ENCODE results near the gene FBXL4.

FBXL4 gene

DNA sequence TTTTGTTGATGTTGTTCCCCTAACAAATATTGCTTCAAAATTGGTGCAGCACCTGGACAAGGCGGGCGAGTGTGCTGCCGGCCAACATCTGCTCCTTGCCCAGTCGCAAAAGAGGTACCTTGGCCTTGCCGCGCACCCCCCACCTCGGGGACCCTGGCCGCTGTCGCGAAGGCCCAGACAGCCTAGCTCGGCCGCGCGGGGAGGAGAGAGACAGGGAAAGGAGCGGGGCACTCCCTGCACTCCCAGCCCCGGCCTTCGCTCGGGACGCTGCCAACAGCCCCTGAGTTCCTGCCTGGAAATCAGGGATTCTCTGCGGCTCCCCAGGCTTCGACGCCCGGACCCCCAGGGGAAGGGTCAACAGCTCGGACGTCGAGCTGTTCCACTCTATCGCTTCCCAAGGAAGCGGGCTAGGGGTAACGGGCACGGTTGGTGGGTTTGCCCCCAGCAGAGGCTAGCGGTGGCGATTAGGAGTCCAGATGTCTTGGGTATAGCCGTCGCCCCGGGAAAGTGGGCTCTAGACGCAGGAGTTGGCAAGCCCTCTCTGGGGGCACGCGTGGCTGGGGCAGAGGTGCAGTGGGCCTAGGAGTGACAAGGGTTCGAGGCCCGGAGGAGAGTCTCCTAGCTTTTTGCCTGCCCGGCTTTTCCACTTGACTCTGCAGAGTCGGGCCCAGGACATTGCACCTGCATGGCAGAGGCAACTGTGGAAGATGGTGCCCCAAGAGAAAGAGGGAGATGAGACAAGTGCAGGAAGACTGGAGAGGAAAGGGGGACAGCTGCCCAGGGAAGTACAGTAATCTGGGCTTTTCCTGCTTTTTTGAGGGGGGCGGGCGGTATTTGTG, 105.2 kb downstream of the FBXL4 start:
- DNase-seq (ENCODE audit: low read depth in 2 of 2): no peak
- TF ChIP-seq, protein P1, sequence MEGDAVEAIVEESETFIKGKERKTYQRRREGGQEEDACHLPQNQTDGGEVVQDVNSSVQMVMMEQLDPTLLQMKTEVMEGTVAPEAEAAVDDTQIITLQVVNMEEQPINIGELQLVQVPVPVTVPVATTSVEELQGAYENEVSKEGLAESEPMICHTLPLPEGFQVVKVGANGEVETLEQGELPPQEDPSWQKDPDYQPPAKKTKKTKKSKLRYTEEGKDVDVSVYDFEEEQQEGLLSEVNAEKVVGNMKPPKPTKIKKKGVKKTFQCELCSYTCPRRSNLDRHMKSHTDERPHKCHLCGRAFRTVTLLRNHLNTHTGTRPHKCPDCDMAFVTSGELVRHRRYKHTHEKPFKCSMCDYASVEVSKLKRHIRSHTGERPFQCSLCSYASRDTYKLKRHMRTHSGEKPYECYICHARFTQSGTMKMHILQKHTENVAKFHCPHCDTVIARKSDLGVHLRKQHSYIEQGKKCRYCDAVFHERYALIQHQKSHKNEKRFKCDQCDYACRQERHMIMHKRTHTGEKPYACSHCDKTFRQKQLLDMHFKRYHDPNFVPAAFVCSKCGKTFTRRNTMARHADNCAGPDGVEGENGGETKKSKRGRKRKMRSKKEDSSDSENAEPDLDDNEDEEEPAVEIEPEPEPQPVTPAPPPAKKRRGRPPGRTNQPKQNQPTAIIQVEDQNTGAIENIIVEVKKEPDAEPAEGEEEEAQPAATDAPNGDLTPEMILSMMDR (IDR thresholded peaks at IDR 0.05; ENCODE audit: low read depth, low read length): no peak
- no peak overlapping the region for H3K4me3 ChIP-seq (replicated peaks in 1 of 2; ENCODE audit: low read depth in 2 of 2, low read length in 2 of 2)

DNA sequence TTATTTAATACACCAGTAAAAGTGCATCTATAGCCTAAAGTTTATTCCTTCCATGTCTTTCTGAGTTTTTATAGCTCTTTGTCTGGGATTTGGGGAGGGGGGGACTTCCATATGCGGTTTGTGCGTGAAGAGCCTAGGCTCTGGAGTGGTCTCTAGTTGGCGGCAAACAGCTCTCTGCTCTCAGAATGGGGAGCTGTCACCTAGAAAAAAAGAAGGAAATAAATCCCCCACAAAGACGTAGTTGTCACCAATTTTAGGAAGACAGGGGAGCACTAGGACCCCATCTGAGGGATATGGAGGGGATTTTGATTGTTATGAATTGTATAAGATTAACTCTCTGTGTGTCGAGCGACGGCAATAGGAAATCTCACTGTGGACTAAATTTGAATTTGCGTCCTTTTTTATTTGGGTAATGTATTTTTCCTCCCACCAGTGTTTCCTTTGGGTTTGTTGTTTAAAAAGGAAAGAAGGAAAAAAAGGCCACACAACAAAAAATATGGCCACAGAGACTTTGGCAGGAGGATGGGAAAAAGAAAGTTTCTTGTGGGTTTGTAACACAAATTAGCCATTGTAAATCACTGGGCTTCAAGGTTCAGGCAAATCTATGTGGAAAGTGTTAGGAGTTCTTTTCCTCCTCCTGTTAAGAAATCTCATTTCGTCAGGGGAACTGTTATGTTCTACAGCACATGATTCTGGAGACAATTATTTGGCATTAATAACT, 106.0 kb downstream of the FBXL4 start:
- no peak overlapping the region for H3K4me3 ChIP-seq (replicated peaks in 1 of 2; ENCODE audit: low read depth in 2 of 2, low read length in 2 of 2)
- no peak for DNase-seq (ENCODE audit: low read depth in 2 of 2)
- TF ChIP-seq, protein P1 (IDR thresholded peaks at IDR 0.05; ENCODE audit: low read depth, low read length): no peak

DNA sequence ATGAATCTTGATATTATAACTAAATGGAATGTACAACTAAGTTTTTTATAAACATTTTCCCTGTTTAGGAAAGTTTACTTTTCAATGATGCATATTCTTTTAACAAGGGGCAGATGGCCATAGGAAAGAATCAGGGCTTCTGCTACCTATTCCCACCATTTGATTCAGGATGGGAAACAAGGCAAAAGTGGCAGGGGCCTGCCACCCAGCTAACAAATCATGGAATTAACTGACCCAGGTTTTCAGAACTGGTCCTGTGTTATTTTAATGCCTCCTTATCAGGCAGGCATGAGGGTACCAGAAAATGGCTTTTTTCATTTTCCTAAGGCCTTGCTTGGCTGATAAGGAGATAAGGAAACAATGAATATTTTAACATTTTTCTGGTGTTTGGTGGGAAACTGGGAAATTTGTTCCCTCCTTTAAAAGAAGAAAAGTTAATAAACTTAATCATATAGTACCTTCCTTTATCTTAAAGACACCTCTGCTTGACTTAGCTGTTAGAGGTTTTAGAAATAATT, 106.7 kb downstream of the FBXL4 start:
- H3K4me3 ChIP-seq (replicated peaks in 1 of 2; ENCODE audit: low read depth in 2 of 2, low read length in 2 of 2): no peak overlapping the region
- TF ChIP-seq, protein P1 (IDR thresholded peaks at IDR 0.05; ENCODE audit: low read depth, low read length): no peak
- no peak for DNase-seq (ENCODE audit: low read depth in 2 of 2)

DNA sequence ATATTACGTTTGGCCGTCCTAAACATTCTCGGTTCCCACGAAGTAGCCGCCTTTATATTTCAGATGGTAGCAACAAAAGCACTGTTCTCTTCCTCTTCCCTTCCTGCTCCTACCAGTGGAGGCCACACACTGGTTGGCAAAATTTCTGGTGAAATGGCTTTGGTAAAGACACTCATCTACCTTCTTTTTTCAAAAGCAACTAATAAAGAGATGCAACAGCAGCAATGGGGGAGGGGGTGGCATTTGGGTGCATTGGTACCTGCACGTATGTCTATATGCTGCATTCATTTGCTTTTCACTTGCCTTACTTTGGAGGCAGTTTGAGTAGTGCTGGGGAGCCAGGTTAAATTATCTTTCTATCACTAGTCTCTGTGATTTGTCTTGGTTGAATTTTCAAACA, 107.4 kb downstream of the FBXL4 start:
- TF ChIP-seq, protein P1 (IDR thresholded peaks at IDR 0.05; ENCODE audit: low read depth, low read length): no peak
- no peak for DNase-seq (ENCODE audit: low read depth in 2 of 2)
- H3K4me3 ChIP-seq (replicated peaks in 1 of 2; ENCODE audit: low read depth in 2 of 2, low read length in 2 of 2): no peak overlapping the region

DNA sequence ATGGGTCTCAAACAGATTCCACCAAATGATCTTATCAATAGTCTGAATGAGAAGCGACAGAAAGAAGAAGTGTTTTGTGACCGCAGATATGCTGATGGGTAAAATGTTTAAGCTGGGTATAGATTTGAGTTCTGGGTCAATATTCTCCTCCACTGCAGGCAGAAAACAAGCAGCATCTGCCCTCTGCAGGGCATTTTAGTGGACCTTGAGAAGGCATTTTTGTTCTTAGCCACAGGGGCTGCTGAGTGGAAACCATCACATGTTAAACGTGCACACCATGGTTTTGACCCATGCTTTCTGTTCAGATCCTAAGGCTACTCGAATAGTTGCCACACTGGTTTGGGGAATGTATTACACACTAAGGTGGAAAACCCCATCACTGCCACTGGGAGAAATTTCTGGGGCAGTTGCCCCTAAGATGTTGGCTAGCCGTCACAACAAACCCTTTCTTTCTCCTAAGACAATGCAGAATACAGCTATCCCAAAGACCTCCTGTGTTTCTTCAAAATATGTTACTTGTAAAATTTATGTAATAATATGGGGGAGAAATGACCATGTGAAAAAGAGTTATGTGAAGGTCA, 107.9 kb downstream of the FBXL4 start:
- TF ChIP-seq, protein P1 (IDR thresholded peaks at IDR 0.05; ENCODE audit: low read depth, low read length): peak; percentile 44
- no peak overlapping the region for H3K4me3 ChIP-seq (replicated peaks in 1 of 2; ENCODE audit: low read depth in 2 of 2, low read length in 2 of 2)
- DNase-seq (ENCODE audit: low read depth in 2 of 2): peak; percentile 15 to 55

DNA sequence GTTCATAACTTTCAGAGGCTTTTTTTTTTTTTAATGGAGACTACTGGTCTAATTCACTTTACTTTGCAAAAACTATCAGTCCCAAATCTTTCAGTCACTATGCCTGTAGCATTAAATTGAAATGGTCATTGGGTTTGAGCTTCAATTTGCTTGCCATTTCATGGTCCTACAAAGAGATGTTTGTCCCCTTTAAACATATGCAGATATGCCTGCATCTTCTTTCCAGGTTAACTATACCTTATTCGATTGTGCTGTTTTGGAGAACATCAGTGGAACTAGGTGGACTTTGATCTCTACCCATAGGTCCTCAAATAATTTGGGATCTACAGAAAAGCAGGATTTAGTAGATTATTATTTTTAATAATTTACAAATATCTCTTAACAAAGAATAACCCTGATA, 108.8 kb downstream of the FBXL4 start:
- TF ChIP-seq, protein P1 (IDR thresholded peaks at IDR 0.05; ENCODE audit: low read depth, low read length): no peak
- no peak for DNase-seq (ENCODE audit: low read depth in 2 of 2)
- H3K4me3 ChIP-seq (replicated peaks in 1 of 2; ENCODE audit: low read depth in 2 of 2, low read length in 2 of 2): no peak overlapping the region

Measured in cardiac fibroblast (primary cell).